ENCODE measurements around the gene GNG3.
A peak's percentile ranks its signal among the peaks of the same experiment; 100 is the strongest.
"Not testable (repeated sequence)": the region's sequence is repeated elsewhere in the genome, so short reads cannot be mapped to it uniquely, and the experiment has no call there.

The GNG3 gene

GRCh38 chr11:62688491-62688890 is 19.0 kb upstream of the GNG3 start:
- DNase-seq, result no peak

GRCh38 chr11:62689421-62690183 is 17.9 kb upstream of the GNG3 start, which contains the start of gene LRRN4CL:
Gene LRRN4CL, minus strand, starts transcription at chr11:62689530. Its CDS starts 1,022 bp downstream, at chr11:62688508.
- DNase-seq, result no peak

- DNase-seq, result not testable (repeated sequence)
Measured at GRCh38 chr11:62693624-62694023, 13.9 kb upstream of the GNG3 start.

- peak; percentile 78 to 83 for DNase-seq
Measured at GRCh38 chr11:62694455-62695167, 12.9 kb upstream of the GNG3 start.

- DNase-seq, result peak in 1 of 2 donors; percentile 36
Measured at GRCh38 chr11:62702246-62702645, 5.2 kb upstream of the GNG3 start.

GRCh38 chr11:62703921-62704320 is 3.6 kb upstream of the GNG3 start:
- DNase-seq, result not testable (repeated sequence)

- no peak for DNase-seq
Measured at GRCh38 chr11:62705413-62705812, 2.1 kb upstream of the GNG3 start.

- peak; percentile 94 for DNase-seq
Measured at GRCh38 chr11:62705880-62706849, 1.3 kb upstream of the GNG3 start.

GRCh38 chr11:62706850-62707247 is 627 bp upstream of the GNG3 start:
- no peak for DNase-seq

- no peak for DNase-seq
Measured at GRCh38 chr11:62708392-62708791, 916 bp downstream of the GNG3 start.

- peak; percentile 48 to 56 for DNase-seq
Measured at GRCh38 chr11:62708793-62709192, 1.3 kb downstream of the GNG3 start.

GRCh38 chr11:62709247-62710000 is 1.9 kb downstream of the GNG3 start:
- DNase-seq, result peak; percentile 98

GRCh38 chr11:62710001-62710345 is 2.5 kb downstream of the GNG3 start:
- no peak for DNase-seq

- no peak for DNase-seq
Measured at GRCh38 chr11:62712276-62712812, 4.9 kb downstream of the GNG3 start.

GRCh38 chr11:62712861-62713260 is 5.4 kb downstream of the GNG3 start:
- no peak for DNase-seq

GRCh38 chr11:62713343-62713742 is 5.9 kb downstream of the GNG3 start:
- no peak for DNase-seq

- DNase-seq, result no peak
Measured at GRCh38 chr11:62715150-62716130, 8.0 kb downstream of the GNG3 start.

- no peak for DNase-seq
Measured at GRCh38 chr11:62716206-62716605, 8.7 kb downstream of the GNG3 start.

- DNase-seq, result no peak
Measured at GRCh38 chr11:62716816-62717215, 9.3 kb downstream of the GNG3 start.

- DNase-seq, result no peak
Measured at GRCh38 chr11:62719302-62719978, 12.0 kb downstream of the GNG3 start.
